K562 (cell line): ENCODE measurements around the gene IBA57. TPM values are rescaled to one million over a fixed set of nuclear protein-coding genes. Genes with fewer than 3 reads are reported as not detected.

Experiments
- ATF1 ChIP-seq, 2 experiments: fragments of 450-650 bp in 1 of 2; IDR thresholded peaks; 2 replicates each; pipeline ENCODE4 v1.6.1; 2016; ENCODE audit warnings: missing compliant biosample characterization in 1 of 2, missing genetic modification characterization in 1 of 2
- EGR1 ChIP-seq: fragments of 450-650 bp; conservative IDR thresholded peaks from 2 replicates; pipeline ENCODE4 v1.6.1; 2017; ENCODE audit warnings: mild to moderate bottlenecking
- ERF ChIP-seq: fragments of 450-650 bp; formaldehyde crosslinking; IDR thresholded peaks from 2 replicates; pipeline ENCODE4 v1.4.0; 2020; ENCODE audit warnings: mild to moderate bottlenecking, mixed read lengths
- FOXK1 ChIP-seq: sonication (generic); formaldehyde crosslinking; IDR thresholded peaks from 2 replicates; pipeline ENCODE4 v1.8.0; 2022; ENCODE audit warnings: missing genetic modification reagents, mild to moderate bottlenecking, borderline replicate concordance
- HMGN3 ChIP-seq: IDR thresholded peaks from 2 replicates; pipeline ENCODE4 v1.6.1; 2011; ENCODE audit warnings: borderline replicate concordance, low read depth, mild to moderate bottlenecking, mixed read lengths, low read length; ENCODE audit not compliant: insufficient read length; ENCODE audit errors: extremely low read depth
- KLF16 ChIP-seq: IDR thresholded peaks from 2 replicates; pipeline ENCODE4 v1.6.1; 2016; ENCODE audit warnings: antibody characterized with exemption
- PHB2 ChIP-seq: fragments of 450-650 bp; IDR thresholded peaks from 2 replicates; pipeline ENCODE4 v1.6.1; 2017; ENCODE audit warnings: low read depth
- RHOXF2B ChIP-seq: fragments of 250-450 bp; sonication (Bioruptor Pico); conservative IDR thresholded peaks from 2 replicates; pipeline ENCODE4 v1.5.1; 2021
- USF1 ChIP-seq: sonication (generic); formaldehyde crosslinking; IDR thresholded peaks from 2 replicates; pipeline ENCODE4 v1.9.0; 2022; ENCODE audit warnings: mild to moderate bottlenecking, missing genetic modification reagents
- ZBTB43 ChIP-seq: sonication (generic); formaldehyde crosslinking; IDR thresholded peaks from 2 replicates; pipeline ENCODE4 v1.8.0; 2023; ENCODE audit warnings: mild to moderate bottlenecking, missing genetic modification reagents
- ZFP1 ChIP-seq: fragments of 450-650 bp; formaldehyde crosslinking; IDR thresholded peaks from 2 replicates; pipeline ENCODE4 v1.4.0; 2020; ENCODE audit warnings: mild to moderate bottlenecking, mixed read lengths
- ZNF12 ChIP-seq: sonication (generic); formaldehyde crosslinking; IDR thresholded peaks from 2 replicates; pipeline ENCODE4 v1.4.0; 2020; ENCODE audit warnings: mild to moderate bottlenecking, missing genetic modification reagents
- ZNF766 ChIP-seq: fragments of 200-800 bp; sonication (Bioruptor generic); conservative IDR thresholded peaks from 2 replicates; pipeline ENCODE4 v1.6.1; 2016; ENCODE audit warnings: missing genetic modification characterization, missing compliant biosample characterization
- polyA plus RNA-seq, 8 experiments: library from polyadenylated mRNA; depleted of rRNA in 4 of 8; stranded (reverse) in 5 of 8; unstranded in 3 of 8; fragments of >200 nt; fragmentation: Nextera tagmentation in 2 of 8; fragmentation: Illumina TruSeq in 1 of 8; extraction: Ambion mirVana in 2 of 8; extraction: Trizol in 1 of 8; gene quantifications; 2 replicates each; pipeline versions ENCODE4 v1.2.1 to v1.2.3, GENCODE V29; 2011 to 2014; ENCODE audit warnings: inconsistent platforms in 1 of 8, missing spikeins in 1 of 8
- total RNA-seq, 7 experiments: library from RNA; depleted of rRNA in 6 of 7; stranded (reverse); fragments of >200 nt in 6 of 7; fragmentation: Illumina TruSeq in 2 of 7; extraction: Trizol in 2 of 7; gene quantifications; 2 replicates each; pipeline versions ENCODE4 v1.2.1 to v1.2.3, GENCODE V29; 2011 to 2021; ENCODE audit warnings: low replicate concordance in 1 of 7
- TF ChIP-seq, protein P1 (sequence below): sonication (generic); formaldehyde crosslinking; IDR thresholded peaks from 2 replicates; pipeline ENCODE4 v1.8.0; 2022; ENCODE audit warnings: mild to moderate bottlenecking, missing genetic modification reagents

Gene IBA57
- total and polyA plus RNA-seq, 9 of the 15 experiments (the other 6 are each of a cell fraction or from before 2014, with no cell fraction given), result 0.77 to 15.5 (median 2.7) TPM

DNA sequence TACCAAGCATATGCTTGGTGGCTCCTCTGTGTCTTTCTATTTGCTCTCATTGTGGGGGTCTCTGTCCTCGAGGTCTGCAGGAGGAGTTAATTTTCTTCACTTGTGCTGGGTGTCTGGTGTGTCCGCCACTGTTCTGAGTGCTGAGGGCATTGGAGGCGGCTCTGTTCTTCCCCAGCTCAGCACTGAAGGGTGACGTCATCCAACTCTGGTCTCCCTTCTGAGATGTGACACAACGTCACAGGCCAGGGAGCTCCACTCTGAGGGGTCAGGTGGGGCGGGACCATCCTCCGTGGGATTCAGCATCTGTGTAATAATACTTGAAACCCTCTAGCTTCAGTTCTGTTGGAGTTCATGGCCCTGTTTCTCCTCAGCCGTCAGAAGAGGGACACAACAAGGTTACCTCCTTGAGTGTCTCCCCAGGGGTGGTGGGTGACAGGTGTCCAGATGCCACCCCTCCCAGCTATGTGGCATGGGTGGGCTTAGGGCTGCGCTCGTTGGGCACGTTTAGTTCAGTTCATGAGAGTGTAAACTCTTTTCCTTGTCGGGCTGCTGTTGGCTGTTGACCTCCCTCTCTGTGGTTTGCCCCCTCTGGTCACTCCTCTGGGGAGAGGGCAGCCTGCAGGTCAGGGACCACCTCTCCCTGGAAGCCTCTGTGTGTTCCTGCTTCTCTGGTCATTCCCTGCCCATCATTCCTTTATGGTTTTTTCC lies 3.1 kb downstream of the IBA57 start (continued):
- no peak for TF ChIP-seq EGR1
- no peak for TF ChIP-seq FOXK1 (CRISPR knock-in tag)
- no peak for TF ChIP-seq PHB2
- TF ChIP-seq ZNF12 (CRISPR knock-in tag), result no peak
- no peak for TF ChIP-seq ERF (CRISPR knock-in tag)
- no peak for TF ChIP-seq HMGN3
- no peak for TF ChIP-seq ZNF766 (CRISPR knock-in tag)
- TF ChIP-seq ZBTB43 (CRISPR knock-in tag), result no peak
- TF ChIP-seq, protein P1, sequence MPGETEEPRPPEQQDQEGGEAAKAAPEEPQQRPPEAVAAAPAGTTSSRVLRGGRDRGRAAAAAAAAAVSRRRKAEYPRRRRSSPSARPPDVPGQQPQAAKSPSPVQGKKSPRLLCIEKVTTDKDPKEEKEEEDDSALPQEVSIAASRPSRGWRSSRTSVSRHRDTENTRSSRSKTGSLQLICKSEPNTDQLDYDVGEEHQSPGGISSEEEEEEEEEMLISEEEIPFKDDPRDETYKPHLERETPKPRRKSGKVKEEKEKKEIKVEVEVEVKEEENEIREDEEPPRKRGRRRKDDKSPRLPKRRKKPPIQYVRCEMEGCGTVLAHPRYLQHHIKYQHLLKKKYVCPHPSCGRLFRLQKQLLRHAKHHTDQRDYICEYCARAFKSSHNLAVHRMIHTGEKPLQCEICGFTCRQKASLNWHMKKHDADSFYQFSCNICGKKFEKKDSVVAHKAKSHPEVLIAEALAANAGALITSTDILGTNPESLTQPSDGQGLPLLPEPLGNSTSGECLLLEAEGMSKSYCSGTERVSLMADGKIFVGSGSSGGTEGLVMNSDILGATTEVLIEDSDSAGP (CRISPR knock-in tag), result no peak
- no peak for TF ChIP-seq KLF16
- TF ChIP-seq USF1 (CRISPR knock-in tag), result 0 out of 2 replicates have a peak, but pooled peaks have one; percentile 7
- no peak for TF ChIP-seq RHOXF2B (CRISPR knock-in tag)
- TF ChIP-seq ATF1 (CRISPR knock-in tag; IDR thresholded peaks at IDR 0.05), result no peak
- TF ChIP-seq ATF1 (tag; IDR thresholded peaks at IDR 0.05), result peak; percentile 77
- TF ChIP-seq ZFP1 (CRISPR knock-in tag), result no peak
